SK-N-MC (cell line): ENCODE results near the gene CD300LD.

ENCODE experiments used
- EZH2 ChIP-seq: fragments of 200-600 bp; sonication (generic); IDR thresholded peaks from one replicate; pipeline ENCODE4 v1.6.1; 2017; ENCODE audit warnings: antibody characterized with exemption
- POLR2AphosphoS5 ChIP-seq: IDR thresholded peaks from 2 replicates; pipeline ENCODE4 v1.6.1; 2012; ENCODE audit warnings: mild to moderate bottlenecking, low read depth, low read length, borderline replicate concordance

DNA sequence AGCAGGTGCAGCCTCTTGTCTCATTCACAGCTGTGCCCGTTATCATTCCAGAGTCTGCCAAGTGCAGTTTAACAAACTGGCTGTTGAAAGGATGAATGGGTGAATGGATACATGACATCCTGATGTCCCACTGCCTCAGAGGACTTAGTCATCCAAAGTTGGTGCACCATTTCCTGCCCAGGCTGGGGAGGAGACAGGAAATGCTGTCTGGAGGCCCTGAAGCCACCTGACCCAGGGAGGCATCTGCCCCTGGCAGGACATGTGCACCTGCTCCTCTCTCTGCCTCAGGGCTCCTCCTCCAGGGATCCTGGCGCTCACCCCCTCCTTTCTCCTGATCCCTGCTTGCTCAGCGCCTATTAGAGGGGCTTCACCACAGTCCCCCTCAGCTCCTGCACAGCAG, 44.3 kb downstream of the CD300LD start:
- TF ChIP-seq EZH2 = no peak
- no peak for TF ChIP-seq POLR2AphosphoS5
